NCI-H2107 treated with DMSO at 0.1 percent for 48 hours (cell line): ENCODE data around the gene UBE2E2.
"Not testable (repeated sequence)": the region's sequence is repeated elsewhere in the genome, so short reads cannot be mapped to it uniquely, and the experiment has no call there.

Experiments
- DNase-seq: peaks from one replicate; lab custom pipeline; 2025; ENCODE audit not compliant: unreplicated experiment; lab: John Stamatoyannopoulos, UW

Gene UBE2E2

DNA sequence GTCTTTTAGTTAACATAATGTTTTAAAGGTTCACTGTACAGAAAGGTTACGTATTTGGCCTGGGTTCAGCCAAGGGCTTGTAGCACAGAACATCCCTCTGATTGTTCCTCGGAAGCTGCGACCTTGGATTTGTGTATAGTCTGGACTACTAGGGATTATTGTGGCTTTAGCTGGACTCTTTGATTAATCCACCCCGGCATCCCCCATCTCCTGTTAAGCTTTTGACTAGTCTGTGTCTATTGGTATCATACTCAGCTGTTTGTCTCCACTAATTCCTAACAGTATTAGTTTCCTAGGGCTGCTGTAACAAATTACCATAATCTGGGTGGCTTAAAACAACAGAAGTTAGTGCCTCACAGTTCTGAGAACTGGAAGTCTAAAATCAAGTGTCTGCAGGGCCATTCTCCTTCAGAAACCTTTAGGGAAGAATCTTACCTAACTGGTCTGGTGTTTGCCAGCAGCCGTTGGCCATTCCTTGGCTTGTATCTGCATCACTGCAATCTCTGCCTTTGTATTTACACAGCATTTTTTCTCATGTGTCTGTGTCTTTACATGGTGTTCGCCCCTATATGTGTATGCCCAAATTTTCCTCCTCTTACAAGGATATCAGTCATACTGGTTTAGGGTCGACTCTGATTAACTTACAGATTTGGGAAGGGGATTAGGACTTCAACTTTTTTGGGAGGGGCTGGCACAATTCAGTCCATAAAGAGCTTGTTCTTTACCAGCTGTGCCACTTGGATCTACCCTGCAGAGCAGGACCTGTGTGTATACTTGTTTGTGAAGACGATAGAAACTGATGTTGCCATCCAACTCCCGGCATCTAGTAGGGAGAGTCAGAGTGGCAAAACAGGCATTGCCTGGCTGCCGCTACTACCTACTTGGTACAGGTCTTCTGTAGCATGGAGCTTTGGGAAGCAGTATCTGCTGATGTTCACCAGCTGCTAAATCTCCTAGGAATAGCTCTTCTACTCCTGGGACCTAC, 117.8 kb downstream of the UBE2E2 start:
- DNase-seq = no peak

DNA sequence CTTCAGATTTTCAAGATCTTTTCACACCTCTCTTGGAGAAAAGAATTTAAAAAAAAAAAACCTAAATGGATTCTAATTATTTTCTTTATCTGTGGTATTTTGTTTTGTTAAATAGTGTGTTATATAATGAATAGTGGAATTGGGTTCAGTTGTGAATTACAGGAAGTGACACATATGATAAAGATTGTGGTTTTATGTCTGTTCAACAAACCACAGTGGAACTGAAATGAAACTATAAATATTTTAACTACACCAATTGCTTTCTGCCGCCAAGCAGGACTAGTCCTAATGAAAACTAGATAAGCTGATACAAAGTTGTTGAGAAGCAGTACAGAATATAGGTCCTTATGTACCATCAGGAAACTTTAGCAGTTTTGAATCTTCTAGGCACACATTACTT, 121.6 kb downstream of the UBE2E2 start:
- DNase-seq = no peak

DNA sequence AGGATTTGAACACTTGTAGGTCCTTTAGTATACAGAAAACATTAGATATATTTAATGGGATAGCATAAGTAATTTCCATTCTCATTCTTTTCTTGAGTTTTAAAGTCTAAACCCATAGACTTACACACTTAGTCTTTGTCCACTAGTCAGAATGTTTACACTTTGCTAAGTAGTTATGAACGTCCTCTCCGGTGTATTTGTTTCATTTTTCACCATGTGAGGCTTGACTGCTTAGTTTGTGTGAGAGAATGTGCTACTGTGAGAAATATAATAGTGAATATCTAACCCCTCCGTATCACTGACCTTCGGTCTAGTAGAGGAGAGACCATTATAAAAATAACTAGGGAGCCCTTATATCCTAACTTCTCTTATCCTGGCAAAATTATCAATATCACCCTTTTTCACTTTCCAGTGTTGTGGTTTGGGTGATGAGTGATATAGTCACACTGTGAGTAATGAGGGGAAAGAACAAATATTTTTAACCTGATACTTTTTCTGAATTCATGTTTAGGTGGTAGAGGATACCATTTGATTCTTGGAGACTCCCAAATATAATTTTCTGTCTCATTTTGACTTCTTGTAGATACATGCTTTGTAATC, 122.4 kb downstream of the UBE2E2 start:
- DNase-seq = no peak

DNA sequence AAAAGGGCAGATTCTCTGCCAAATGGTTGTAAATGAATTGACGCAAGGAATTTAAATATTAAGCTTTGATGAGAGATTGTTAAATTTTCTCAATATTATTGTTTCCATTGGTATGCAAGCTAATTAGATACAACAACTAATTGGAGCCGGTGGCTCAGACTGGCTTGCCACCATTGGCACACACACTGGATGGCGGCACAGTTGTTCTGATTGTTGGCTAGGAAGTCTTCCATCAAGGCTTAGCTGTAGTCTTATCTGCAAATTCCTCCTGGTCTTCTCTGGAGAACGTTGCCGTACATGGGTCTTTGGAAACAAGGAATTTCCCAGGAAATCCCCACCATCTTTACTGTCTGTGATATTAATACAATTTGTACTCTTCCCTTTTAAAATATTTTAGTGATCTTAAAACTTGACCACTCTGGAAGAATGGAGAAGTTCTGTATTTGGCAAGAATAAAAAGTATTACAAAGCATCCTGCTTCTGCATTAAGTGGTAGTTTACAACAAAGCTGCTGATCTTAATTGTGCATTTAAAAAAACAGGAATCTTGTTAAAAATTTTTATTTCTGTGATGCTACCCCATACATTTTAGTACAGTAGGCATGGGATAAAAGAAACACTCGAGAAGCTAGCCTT, 126.5 kb downstream of the UBE2E2 start:
- no peak for DNase-seq

DNA sequence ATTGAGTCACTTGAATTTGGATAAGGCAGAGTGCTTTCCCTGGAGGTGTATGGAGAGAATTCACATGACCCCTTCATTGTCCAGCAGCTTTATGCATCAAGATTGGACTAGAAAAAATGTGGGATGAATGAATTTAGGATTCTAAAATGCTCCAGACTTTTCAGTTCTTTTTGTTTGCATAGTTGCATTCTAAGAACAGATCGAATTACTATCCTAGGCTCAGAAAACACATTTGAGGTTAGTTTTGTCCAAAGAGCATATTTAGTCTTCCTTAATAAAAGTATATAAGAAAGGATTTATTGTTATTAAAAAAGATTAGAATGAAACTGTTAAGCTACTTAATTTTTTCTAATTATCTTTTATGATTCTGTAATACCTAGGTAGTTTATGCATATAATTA, 127.4 kb downstream of the UBE2E2 start:
- DNase-seq = no peak

DNA sequence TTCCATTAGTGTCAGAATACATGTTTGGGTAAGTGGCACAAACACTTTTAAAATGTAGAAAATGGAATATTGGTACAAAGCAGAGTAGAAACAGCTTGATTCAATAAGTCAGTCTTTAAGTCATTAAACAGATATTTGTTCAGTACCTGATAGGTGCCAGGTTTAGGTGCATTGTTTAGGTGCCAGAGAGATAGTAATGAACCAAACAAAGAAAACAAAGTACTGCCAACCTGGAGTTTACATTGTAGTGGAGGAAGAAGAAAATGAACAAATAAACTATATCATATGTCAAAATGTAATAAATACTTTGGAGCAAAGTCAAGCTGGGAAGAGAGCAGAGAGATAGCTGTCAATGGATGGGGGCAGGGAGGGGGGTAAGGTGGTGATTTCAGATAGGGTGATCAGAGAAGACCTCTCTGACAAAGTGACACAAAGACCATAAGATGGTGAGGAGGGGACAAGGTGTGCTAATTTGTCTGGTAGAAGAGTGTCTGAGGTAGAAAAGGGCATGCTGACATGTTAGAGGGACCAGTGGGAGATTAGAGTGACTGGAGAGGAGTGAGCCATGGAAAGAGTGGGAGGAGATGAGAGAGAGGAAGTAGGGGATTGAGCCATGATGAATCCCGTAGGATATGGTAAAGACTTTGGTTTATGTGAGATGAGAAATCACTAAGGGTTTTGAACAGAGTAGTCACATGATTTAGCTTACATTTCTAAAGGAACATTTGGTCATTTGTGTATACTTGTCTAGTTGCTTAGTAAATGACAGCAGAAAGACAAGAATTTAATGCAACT, 128.2 kb downstream of the UBE2E2 start:
- DNase-seq = no peak

DNA sequence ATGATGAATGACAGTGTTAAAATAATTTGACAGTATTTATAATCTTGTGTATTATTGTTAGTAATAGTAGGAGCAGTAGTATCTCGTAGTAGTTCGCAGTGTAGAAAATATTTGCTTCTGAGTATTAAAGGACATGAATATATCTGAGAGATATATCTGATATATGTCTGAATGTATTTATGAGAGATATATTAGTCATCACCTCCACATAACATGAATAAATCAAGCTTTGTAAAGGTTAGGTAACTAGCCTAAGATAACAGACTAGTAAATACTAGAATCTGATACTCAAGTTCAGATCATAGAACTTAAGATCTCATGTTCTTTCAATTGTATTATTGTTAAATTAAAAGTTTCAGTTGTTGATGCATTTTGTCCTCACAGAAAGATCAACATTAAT, 130.5 kb downstream of the UBE2E2 start:
- no peak for DNase-seq

DNA sequence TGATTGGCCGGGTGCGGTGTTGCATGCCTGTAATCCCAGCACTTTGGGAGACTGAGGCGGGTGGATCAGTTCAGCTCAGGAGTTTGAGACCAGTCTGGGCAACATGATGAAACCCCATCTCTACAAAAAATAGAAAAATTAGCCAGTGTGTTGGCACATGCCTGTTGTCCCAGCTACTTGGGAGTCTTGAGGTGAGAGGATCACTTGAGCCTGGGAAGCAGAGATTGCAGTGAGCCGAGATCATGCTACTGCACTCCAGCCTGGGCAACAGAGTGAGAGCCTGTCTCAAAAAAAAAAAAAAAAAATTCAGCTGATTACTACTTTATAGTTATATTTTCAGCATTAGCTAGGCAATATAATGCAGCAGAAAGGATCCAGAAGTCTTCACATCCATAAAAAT, 133.7 kb downstream of the UBE2E2 start:
- not testable (repeated sequence) for DNase-seq

DNA sequence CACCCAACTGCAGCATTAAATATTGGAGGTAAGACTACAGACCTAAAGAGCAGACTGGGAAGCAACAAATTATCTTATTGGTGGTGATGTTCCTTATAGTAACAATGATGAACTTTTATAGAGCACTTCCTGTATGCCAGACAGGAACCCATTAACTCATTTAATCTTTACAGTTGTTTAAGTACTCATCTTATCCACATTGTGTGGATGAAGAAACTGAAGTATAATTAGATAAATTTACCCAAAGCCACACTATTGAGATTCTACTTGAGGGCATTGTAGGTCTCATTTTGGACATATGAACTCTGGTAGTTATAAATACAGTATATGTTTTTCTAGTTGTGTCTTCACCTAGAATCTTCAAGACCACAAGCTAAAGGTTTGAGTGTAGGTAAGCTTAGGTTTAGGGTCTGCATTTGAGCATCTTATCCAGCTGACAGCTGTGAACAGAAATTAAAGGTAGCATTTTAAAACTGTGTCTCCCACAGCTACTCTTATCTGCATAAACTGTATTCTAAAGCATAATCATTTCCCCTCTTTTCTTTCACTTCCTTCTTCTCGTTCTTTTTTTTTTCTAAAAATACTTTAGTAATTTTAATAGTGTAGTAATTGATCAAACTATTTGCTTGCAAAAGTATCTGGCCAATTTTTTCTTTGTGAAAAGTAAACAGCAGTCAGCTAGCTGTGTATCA, 138.2 kb downstream of the UBE2E2 start:
- DNase-seq = no peak

DNA sequence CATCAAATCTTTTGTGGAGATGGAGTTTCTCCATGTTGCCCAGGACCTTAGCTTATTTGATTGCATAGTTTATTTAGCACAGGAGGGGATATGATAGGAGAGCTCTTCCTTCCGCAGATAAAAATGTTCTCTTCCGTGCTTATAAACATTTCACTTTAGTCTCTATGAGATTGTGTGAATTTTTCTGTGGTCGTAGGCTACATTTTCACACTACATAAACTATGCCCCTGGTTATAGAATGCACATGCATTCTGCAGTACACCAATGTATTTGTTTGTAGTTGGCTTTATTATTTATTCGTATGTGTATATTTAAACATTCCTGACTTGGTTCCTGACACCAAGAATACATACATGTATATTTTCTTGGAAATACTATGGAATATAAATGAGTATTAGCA, 139.2 kb downstream of the UBE2E2 start:
- DNase-seq = no peak

DNA sequence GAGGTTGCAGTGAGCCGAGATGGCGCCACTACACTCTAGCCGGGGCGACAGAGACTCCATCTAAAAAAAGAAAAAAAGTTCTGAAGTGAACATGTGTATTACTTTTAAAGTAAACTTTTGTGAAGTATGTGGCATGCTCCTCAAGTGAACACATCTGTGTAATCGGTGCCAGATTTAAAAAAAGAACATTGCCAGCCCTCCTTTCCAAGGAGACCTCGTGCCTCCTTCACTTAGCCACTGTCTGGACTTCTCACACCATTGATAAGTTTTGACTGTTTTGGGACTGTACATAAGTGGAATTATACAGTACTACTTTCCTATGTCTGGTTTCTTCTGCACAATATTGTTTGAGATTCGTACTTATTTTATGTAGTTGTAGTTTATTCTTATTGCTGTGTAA, 140.4 kb downstream of the UBE2E2 start:
- DNase-seq = no peak

DNA sequence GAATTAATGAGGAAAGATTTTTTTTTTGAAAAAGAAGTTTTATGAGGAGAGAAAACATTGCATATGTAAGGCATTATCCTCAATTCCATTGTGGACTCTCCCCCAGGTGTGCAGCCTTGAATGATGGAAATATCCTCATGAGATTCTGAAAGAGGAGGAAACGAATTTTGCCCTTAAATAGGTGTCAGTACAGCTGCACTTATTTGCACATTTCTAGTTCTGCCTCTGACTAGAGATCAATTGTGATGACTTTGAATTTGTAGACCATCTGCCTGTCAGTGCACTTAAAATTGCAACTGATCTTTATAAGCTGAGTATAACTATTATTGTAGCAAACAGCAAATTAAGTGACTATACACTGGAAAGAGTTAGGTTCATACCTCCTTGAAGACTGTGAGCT, 141.8 kb downstream of the UBE2E2 start:
- no peak for DNase-seq

DNA sequence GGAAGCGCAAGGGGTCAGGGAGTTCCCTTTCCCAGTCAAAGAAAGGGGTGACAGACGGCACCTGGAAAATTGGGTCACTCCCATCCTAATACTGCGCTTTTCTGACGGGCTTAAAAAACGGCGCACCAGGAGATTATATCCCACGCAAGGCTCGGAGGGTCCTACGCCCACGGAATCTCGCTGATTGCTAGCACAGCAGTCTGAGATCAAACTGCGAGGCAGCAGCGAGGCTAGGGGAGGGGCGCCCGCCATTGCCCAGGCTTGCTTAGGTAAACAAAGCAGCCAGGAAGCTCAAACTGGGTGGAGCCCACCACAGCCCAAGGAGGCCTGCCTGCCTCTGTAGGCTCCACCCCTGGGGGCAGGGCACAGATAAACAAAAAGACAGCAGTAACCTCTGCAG, 146.3 kb downstream of the UBE2E2 start:
- DNase-seq = not testable (repeated sequence)

DNA sequence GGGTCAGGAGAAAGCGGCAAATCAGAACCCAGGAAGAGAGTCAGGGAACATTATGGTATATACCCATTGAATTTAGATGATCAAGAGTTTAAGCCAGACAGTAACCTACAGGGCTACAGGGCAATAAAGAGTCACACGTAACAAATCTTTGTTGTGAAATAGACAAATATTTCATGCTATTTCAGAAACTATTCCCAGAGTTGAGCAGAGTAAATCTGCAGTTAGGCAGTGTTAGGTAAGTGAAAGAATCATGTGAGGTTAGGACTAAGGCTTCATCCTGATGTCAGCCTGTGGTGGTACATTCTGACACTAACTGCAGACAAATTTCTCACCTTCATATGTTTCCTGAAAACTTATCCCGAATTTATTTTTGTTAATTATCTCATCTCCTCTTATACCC, 153.0 kb downstream of the UBE2E2 start:
- DNase-seq = no peak

DNA sequence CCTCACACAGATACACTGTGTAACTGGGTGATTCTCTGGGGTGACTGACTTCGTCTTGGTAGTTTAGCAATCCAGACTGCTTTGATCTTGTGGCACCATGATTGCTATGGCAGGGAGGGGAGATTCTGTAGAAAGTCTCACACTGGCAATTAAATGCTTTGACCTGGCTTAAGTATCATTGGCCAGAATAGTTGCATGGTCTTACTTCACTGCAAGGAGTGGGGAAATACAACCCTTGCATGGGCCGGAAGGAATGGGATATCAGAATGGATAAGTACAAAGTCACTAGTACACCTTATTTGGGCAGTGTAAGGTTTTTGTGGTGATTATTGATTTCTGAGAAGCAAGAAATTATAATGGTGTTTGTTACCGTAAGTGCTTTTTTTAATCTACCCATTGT, 153.8 kb downstream of the UBE2E2 start:
- DNase-seq = no peak

DNA sequence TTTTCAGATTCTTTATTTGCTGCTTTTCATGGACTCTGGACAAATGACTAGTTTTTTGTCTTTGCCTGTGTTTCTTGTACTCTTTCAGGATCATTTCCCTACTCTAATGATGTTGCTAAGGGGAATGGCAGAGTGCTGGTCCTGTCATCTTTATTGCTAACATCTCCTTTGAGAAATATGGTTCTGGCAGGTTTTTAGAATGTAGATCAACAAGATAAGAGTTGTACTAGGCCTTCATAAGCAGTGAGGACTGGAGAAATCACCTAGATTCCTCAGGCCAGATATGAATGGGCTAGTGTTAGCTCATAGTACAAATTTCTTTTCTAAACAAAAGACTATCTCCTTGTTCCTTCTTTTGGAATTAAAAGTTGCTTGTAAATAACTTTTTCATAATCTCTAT, 156.0 kb downstream of the UBE2E2 start:
- no peak for DNase-seq

DNA sequence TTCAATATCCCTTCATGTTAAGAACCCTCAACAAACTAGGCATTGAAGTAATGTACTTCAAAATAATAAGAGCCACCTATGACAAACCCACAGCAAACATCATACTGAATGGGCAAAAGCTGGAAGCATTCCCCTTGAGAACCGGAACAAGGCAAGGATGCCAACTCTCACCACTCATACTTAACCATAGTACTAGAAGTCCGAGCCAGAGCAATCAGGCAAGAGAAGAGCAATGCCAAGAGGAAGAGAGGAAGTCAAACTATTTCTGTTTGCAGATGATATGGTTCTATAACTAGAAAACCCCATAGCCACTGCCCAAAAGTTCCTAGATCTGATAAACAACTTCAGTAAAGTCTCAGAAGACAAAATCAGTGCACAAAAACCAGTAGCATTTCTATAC, 161.9 kb downstream of the UBE2E2 start:
- no peak for DNase-seq

DNA sequence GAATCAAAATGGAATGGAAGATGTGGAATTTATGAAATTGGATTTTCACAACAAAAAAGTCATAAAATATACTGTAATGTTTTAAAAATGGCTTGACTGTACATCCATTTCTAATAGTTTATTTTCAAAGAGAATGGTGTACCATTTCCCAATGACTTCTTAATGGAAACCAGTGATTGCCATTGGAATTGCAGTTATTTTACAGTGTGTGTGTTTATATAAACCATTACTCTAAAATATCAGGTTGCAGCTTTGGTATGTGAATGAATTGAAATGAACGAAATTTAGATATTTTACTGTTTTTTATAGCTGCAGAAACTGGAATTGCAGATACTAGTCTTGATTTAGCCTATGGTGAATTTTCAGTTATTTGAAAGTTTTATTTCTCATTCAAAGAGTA, 165.6 kb downstream of the UBE2E2 start:
- no peak for DNase-seq

DNA sequence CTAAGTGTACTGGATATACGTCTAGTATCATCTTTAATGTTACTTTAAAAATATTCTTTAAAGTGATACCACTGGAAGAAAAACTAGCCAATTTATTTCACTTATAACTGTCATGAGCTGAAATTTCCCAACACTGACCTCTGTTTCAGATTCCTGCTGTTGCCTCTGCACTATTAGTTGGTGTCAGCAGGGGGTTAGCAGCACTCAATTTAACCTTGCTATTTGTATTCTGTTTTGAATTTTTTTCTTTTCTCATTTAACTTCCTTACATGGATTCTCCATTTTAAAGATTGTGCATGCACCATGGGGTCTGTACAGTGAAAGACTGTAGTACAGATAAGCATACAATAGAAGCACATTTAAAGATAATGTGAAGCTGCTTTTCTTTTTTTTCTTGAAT, 169.2 kb downstream of the UBE2E2 start:
- no peak for DNase-seq

DNA sequence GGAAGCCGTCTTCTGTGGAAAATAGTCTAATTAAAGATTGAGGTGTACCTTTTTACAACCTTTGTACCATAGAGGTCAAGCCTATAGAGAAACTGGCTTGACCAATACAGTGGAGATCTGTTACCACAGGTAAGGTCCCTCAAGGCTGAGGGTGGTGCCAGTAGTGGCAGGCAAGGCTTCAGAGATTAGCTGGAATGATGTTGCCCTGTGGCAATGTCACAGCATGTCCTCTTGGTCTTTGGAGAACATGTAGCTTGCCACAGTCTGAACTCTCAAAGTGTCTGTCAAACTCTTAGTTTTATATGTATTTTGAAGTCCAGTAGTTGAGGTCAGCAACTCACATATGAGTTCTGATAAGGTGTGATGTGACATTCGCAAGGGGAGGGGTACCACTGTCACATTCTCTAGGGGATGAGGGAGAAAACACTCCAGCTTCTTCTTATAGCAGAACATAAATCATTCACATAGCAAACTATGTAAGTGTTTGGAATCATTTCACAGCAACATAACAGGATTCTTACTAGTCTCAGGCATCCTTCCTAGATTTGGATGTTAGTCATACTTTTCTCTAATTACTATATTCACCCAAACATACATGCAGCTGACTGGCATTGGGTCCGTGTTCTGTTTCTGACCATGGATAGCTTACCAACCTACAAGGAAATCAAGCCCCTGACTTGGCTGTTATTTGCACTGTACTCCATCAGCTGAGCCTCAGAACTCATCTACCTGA, 173.6 kb downstream of the UBE2E2 start:
- DNase-seq = no peak
